Measurements from ENCODE around the gene BTN2A1. TPM values are rescaled to one million over a fixed set of nuclear protein-coding genes. Genes with fewer than 3 reads are reported as not detected.

BTN2A1 gene
- total and polyA plus RNA-seq, 2 of the 13 experiments (the other 11 are each of a cell fraction or from before 2014, with no cell fraction given) = 16.4 to 30.4 TPM

GRCh38 chr6:26516481-26517427 lies 59.0 kb downstream of the BTN2A1 start (continued):
- TF ChIP-seq, protein P1, sequence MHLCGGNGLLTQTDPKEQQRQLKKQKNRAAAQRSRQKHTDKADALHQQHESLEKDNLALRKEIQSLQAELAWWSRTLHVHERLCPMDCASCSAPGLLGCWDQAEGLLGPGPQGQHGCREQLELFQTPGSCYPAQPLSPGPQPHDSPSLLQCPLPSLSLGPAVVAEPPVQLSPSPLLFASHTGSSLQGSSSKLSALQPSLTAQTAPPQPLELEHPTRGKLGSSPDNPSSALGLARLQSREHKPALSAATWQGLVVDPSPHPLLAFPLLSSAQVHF (CRISPR knock-in tag; IDR thresholded peaks at IDR 0.05) = no peak
- no peak for TF ChIP-seq ZKSCAN1 (IDR thresholded peaks at IDR 0.05; ENCODE audit: low read length)
- no peak for TF ChIP-seq HNRNPL (IDR thresholded peaks at IDR 0.05; ENCODE audit: low read depth, low read length)
- no peak for TF ChIP-seq NKX3-1 (CRISPR knock-in tag; IDR thresholded peaks at IDR 0.05)
- TF ChIP-seq, protein P2, sequence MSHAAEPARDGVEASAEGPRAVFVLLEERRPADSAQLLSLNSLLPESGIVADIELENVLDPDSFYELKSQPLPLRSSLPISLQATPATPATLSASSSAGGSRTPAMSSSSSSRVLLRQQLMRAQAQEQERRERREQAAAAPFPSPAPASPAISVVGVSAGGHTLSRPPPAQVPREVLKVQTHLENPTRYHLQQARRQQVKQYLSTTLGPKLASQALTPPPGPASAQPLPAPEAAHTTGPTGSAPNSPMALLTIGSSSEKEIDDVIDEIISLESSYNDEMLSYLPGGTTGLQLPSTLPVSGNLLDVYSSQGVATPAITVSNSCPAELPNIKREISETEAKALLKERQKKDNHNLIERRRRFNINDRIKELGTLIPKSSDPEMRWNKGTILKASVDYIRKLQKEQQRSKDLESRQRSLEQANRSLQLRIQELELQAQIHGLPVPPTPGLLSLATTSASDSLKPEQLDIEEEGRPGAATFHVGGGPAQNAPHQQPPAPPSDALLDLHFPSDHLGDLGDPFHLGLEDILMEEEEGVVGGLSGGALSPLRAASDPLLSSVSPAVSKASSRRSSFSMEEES (CRISPR knock-in tag; IDR thresholded peaks at IDR 0.05) = no peak
- TF ChIP-seq RFXAP (CRISPR knock-in tag; IDR thresholded peaks at IDR 0.05; ENCODE audit: borderline replicate concordance) = no peak
- no peak for TF ChIP-seq FOXM1 (CRISPR knock-in tag; IDR thresholded peaks at IDR 0.05)
- no peak for TF ChIP-seq MTF2 (CRISPR knock-in tag; IDR thresholded peaks at IDR 0.05; ENCODE audit: borderline replicate concordance)
- 0 out of 2 replicates have a peak, but pooled peaks have one; percentile 44 for TF ChIP-seq ZNF24 (IDR thresholded peaks at IDR 0.05)
- peak; percentile 57; the same call in 1 of the 2 replicates for TF ChIP-seq POGZ (CRISPR knock-in tag; IDR thresholded peaks at IDR 0.05)
- no peak for TF ChIP-seq ZNF720 (CRISPR knock-in tag; IDR thresholded peaks at IDR 0.05)
- no peak for TF ChIP-seq ATF1 (CRISPR knock-in tag; IDR thresholded peaks at IDR 0.05)
- TF ChIP-seq GABPB1 (CRISPR knock-in tag; IDR thresholded peaks at IDR 0.05) = no peak
- TF ChIP-seq MEIS2 (CRISPR knock-in tag; IDR thresholded peaks at IDR 0.05) = no peak
- TF ChIP-seq RNF2 (conservative IDR thresholded peaks at IDR 0.05; ENCODE audit: low read depth) = no peak
- TF ChIP-seq ZNF598 (CRISPR knock-in tag; IDR thresholded peaks at IDR 0.05; ENCODE audit: borderline replicate concordance) = no peak
- TF ChIP-seq, protein P3, sequence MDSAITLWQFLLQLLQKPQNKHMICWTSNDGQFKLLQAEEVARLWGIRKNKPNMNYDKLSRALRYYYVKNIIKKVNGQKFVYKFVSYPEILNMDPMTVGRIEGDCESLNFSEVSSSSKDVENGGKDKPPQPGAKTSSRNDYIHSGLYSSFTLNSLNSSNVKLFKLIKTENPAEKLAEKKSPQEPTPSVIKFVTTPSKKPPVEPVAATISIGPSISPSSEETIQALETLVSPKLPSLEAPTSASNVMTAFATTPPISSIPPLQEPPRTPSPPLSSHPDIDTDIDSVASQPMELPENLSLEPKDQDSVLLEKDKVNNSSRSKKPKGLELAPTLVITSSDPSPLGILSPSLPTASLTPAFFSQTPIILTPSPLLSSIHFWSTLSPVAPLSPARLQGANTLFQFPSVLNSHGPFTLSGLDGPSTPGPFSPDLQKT (CRISPR knock-in tag; IDR thresholded peaks at IDR 0.05; ENCODE audit: borderline replicate concordance) = no peak
- no peak for TF ChIP-seq ZNF251 (CRISPR knock-in tag; IDR thresholded peaks at IDR 0.05)
- TF ChIP-seq TGIF2 (CRISPR knock-in tag; IDR thresholded peaks at IDR 0.05) = no peak
- TF ChIP-seq ZNF142 (CRISPR knock-in tag; IDR thresholded peaks at IDR 0.05) = no peak
- TF ChIP-seq DNMT3B (CRISPR knock-in tag; conservative IDR thresholded peaks at IDR 0.05) = no peak
- no peak for TF ChIP-seq FIP1L1 (IDR thresholded peaks at IDR 0.05; ENCODE audit: borderline replicate concordance, insufficient read depth, low read depth, low read length)
